GM18499 (cell line): ENCODE measurements around the gene MMS22L.
"Not testable (repeated sequence)": the region's sequence is repeated elsewhere in the genome, so short reads cannot be mapped to it uniquely, and the experiment has no call there.

ENCODE experiments used
- ATAC-seq: cut with Tn5 transposase; IDR thresholded peaks from one replicate; pipeline ENCODE4 v1.9.1; 2021; ENCODE audit warnings: moderate number of reproducible peaks; ENCODE audit not compliant: insufficient read depth, unreplicated experiment

The MMS22L gene

GRCh38 chr6:97262676-97263075 is 20.3 kb downstream of the MMS22L start:
- no peak for ATAC-seq

DNA sequence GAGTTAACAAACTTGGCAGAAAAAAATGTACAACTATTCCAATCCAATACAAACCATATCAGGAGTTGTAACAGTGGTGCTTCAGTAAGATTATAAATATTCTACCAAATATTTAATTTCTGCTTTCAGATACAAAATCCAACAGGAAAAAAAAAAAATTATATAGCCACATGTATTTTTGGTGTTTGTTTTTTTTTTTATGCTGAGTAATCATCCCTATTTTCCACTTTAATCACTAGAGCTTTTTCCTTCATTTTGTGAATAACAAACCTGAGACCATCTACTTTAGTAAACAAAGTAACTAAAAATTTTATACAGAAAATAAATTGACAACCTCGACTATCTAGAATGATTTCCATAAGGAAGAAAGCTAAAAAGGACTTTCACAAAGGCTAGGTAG is 36.2 kb downstream of the MMS22L start:
- no peak for ATAC-seq

DNA sequence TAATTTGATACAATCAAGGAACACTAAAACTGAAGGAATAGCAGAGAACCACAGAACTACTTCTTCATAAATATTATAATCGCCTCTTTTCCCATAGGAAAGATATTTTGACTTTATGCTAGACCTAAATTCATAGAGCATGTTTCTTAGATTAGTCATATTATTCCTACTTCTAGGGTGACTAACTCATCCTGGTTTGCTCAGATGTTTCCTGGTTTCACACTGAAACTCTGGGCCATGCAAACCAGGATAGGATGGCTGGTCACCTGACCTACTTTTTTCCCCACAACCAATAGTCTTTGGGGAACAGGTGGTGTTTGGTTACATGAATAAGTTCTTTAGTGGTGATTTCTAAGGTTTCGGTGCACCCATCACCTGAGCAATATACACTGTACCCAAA is 42.8 kb downstream of the MMS22L start:
- no peak for ATAC-seq

DNA sequence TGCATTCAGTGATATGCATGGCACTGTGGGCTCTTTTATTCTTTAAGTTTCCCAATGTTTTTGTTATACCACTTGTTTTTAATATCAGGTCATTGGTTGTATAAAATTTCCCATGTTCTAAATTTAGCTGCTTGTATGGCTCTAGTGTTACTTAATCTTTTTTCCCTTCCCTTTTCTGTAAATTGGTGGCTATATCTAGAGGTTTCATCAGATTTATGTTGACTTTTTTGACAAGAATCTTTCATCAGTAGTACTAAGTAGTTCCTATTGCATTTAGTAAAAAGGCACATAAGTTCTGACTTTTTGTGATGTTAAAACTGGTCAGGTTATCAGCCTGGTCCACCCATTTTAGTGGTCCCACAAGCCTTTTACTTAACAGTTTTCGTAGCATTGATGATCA is 51.1 kb downstream of the MMS22L start:
- no peak for ATAC-seq

GRCh38 chr6:97222903-97223302 is 60.1 kb downstream of the MMS22L start:
- no peak for ATAC-seq

DNA sequence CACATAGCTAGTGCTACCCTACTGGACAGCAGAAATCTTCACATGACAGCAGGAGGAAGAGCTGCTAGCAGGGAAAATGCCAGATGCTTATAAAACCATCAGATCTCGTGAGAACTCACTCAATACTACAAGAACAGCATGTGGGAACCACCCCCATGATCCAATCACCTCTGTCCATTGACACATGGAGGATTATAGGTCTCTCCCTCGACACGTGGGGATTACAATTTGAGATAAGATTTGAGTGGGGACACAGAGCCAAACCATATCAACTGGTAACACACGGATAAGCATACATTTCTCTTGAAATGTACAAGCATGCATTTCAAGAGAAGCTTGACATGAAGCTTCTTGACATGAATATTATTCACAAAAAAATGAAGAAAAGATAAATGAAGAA is 64.1 kb downstream of the MMS22L start:
- ATAC-seq, result no peak

- ATAC-seq, result no peak
These were observed 67.8 kb downstream of the MMS22L start for GRCh38 chr6:97215157-97215769.

- no peak for ATAC-seq
These were observed 68.3 kb downstream of the MMS22L start for GRCh38 chr6:97214671-97215070.

GRCh38 chr6:97207383-97207782 is 75.6 kb downstream of the MMS22L start:
- ATAC-seq, result no peak

- ATAC-seq, result no peak
These were observed 77.0 kb downstream of the MMS22L start for GRCh38 chr6:97205966-97206365.

- ATAC-seq, result no peak
These were observed 79.7 kb downstream of the MMS22L start for GRCh38 chr6:97203343-97203742.

GRCh38 chr6:97198046-97198565 is 84.9 kb downstream of the MMS22L start:
- no peak for ATAC-seq

- ATAC-seq, result no peak
These were observed 87.9 kb downstream of the MMS22L start for GRCh38 chr6:97195117-97195516.

GRCh38 chr6:97189767-97190166 is 93.2 kb downstream of the MMS22L start:
- ATAC-seq, result no peak

GRCh38 chr6:97187951-97188350 is 95.1 kb downstream of the MMS22L start:
- ATAC-seq, result no peak

DNA sequence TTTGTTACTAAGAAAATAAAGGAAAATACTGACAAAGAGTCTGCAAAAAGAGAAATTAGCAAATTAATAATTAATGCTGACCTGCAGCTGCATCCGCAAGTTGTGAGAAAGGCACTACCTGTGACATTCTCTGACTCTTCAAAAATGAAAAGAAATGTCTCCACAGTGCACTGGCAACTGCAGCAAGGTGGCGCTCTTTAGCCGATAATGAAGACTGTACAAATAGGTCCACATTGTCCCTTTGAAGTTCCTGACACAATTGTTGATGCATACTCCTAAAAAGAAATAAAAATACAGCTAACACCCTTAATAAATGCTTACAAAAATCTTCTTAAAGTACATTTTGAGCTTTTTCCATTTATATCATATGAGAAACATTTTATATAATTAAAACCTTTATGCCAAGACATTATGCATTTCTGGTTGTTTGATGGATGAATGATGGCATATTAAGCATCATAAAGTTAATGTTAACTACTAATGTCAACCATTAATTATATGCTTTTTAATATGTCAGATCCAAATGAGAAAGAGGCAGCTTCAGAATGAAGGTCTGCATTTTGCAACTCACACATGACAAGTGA is 96.5 kb downstream of the MMS22L start:
- peak; percentile 92 for ATAC-seq

DNA sequence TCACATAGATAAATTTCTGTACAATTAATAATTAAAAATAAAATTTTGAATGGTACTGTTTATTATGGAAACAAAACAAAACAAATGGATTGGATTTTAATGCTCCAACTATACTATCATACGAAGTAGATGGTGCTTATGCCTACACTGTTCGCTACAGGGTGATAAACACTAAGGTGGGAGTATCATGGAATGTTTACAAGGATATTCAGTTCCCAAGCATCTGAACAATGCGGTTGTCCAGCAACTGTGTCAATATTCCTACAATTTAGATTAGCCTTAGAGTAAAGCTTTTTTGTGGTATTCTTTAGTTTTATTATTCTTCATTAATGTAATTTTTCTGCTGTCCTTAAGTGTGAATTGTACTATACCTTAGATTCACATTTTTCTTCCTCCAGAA is 105.1 kb downstream of the MMS22L start:
- ATAC-seq, result no peak

DNA sequence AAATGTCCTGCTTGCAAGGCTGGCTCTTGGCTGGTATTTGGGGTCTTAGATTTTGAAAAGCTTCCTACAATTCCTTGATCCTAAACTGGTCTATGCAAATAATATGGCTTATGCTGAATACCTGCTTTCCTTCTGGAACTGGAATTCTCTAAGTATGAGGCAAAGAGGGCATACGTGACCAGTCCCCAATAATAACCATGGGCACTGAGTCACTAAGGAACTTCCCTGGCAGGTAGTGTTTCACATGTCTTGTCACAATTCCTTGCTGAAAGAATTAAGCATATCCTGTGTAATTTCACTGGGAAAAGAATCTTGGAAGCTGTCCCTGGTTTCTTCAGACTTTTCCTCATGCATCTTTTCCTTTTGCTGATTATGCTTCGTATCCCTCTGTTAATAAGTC is 106.5 kb downstream of the MMS22L start:
- no peak for ATAC-seq

GRCh38 chr6:97175806-97176205 is 107.2 kb downstream of the MMS22L start:
- ATAC-seq, result no peak

GRCh38 chr6:97174471-97174870 is 108.5 kb downstream of the MMS22L start:
- no peak for ATAC-seq

- ATAC-seq, result no peak
These were observed 122.7 kb downstream of the MMS22L start for GRCh38 chr6:97160280-97160679.

DNA sequence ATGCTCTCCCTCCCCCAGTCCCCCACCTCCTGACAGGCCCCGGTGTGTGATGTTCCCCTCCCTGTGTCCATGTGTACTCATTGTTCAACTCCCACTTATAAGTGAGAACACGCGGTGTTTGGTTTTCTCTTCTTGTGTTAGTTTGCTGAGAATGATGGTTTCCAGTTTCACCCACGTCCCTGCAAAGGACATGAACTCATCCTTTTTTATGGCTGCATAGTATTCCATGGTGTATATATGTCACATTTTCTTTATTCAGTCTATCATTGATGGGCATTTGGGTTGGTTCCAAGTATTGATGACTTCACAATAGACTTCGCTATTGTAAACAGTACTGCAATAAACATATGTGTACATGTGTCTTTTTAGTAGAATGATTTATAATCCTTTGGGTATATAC is 127.6 kb downstream of the MMS22L start:
- not testable (repeated sequence) for ATAC-seq
